ENCODE data around the gene SPATA33. TPM values are rescaled to one million over a fixed set of nuclear protein-coding genes. Genes with fewer than 3 reads are reported as not detected.
"Not testable (repeated sequence)": the region's sequence is repeated elsewhere in the genome, so short reads cannot be mapped to it uniquely, and the experiment has no call there.

The SPATA33 gene
- total RNA-seq, 2 donors from 2014 or later: 5.6 to 14.6 TPM

GRCh38 chr16:89691986-89692569 is 34.4 kb downstream of the SPATA33 start:
- TF ChIP-seq, protein P1, sequence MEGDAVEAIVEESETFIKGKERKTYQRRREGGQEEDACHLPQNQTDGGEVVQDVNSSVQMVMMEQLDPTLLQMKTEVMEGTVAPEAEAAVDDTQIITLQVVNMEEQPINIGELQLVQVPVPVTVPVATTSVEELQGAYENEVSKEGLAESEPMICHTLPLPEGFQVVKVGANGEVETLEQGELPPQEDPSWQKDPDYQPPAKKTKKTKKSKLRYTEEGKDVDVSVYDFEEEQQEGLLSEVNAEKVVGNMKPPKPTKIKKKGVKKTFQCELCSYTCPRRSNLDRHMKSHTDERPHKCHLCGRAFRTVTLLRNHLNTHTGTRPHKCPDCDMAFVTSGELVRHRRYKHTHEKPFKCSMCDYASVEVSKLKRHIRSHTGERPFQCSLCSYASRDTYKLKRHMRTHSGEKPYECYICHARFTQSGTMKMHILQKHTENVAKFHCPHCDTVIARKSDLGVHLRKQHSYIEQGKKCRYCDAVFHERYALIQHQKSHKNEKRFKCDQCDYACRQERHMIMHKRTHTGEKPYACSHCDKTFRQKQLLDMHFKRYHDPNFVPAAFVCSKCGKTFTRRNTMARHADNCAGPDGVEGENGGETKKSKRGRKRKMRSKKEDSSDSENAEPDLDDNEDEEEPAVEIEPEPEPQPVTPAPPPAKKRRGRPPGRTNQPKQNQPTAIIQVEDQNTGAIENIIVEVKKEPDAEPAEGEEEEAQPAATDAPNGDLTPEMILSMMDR (IDR thresholded peaks at IDR 0.05): no peak
- TF ChIP-seq POLR2AphosphoS5 (IDR thresholded peaks at IDR 0.05): no peak
- no peak for TF ChIP-seq POLR2A (IDR thresholded peaks at IDR 0.05)
- H3K27ac ChIP-seq: no peak overlapping the region
- H3K4me1 ChIP-seq (replicated peaks): no peaks in the 10 kb centered on the region
- H3K36me3 ChIP-seq: peaks cover 0 to 5% of the 10 kb centered on the region in 2 donors
- intact Hi-C loops (cut with DNase I): no loop called here
- no peak for DNase-seq (ENCODE audit: low spot score)
- no peaks in the 10 kb centered on the region for H3K9me3 ChIP-seq
- WGBS: 94% methylated on average over 6 of the region's 13 CpGs
- no peaks in the 10 kb centered on the region for H3K27me3 ChIP-seq (replicated peaks; ENCODE audit: insufficient read depth)
- no peak overlapping the region for H3K4me3 ChIP-seq

DNA sequence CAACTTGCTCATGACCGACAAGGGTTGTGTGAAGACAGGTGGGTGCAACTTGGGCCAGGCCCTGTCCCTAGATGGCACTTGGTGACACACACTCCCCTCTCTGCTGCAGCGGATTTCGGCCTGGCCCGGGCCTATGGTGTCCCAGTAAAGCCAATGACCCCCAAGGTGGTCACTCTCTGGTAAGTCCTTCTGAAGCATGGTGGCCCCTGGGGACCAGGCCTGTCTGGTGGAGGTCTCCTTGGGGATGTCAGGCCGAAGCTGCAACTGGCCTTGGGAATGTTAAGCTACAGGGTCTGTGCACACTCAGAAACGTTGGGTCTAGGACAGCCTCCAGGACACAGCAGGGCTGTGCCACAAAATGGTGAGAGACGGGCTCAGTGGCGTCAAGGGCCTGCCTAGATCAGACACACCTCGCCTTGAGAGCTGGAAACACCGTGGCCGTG is 35.7 kb downstream of the SPATA33 start:
- DNase-seq (ENCODE audit: low spot score): no peak
- intact Hi-C loops (cut with DNase I): no loop called here
- 92% methylated on average over 11 of the region's 11 CpGs for WGBS
- Histone ChIP-seq H3K27me3 (replicated peaks; ENCODE audit: insufficient read depth) (no peaks in the 10 kb centered on the region), H3K36me3 (peaks cover 0 to 5% of the 10 kb centered on the region in 2 donors), H3K4me1 (replicated peaks) (no peaks in the 10 kb centered on the region), H3K27ac (no peak overlapping the region), H3K9me3 (no peaks in the 10 kb centered on the region), H3K4me3 (no peak overlapping the region)
- TF ChIP-seq, protein P1 (IDR thresholded peaks at IDR 0.05): no peak
- no peak for TF ChIP-seq POLR2A (IDR thresholded peaks at IDR 0.05)
- no peak for TF ChIP-seq POLR2AphosphoS5 (IDR thresholded peaks at IDR 0.05)

GRCh38 chr16:89693931-89694783 is 36.5 kb downstream of the SPATA33 start:
- no peak overlapping the region for H3K27ac ChIP-seq
- H3K9me3 ChIP-seq: no peaks in the 10 kb centered on the region
- H3K27me3 ChIP-seq (replicated peaks; ENCODE audit: insufficient read depth): no peaks in the 10 kb centered on the region
- no peaks in the 10 kb centered on the region for H3K4me1 ChIP-seq (replicated peaks)
- no peak overlapping the region for H3K4me3 ChIP-seq
- peaks cover 0 to 5% of the 10 kb centered on the region in 2 donors for H3K36me3 ChIP-seq
- no peak for TF ChIP-seq POLR2AphosphoS5 (IDR thresholded peaks at IDR 0.05)
- TF ChIP-seq, protein P1 (IDR thresholded peaks at IDR 0.05): no peak
- TF ChIP-seq POLR2A (IDR thresholded peaks at IDR 0.05): no peak
- intact Hi-C loops (cut with DNase I): no loop called here
- DNase-seq (ENCODE audit: low spot score): no peak
- WGBS: 89% methylated on average over 30 of the region's 32 CpGs

GRCh38 chr16:89694784-89695085 is 37.1 kb downstream of the SPATA33 start:
- WGBS: 86% methylated on average over 23 of the region's 23 CpGs
- H3K4me1 ChIP-seq (replicated peaks); H3K9me3 ChIP-seq; H3K27ac ChIP-seq; intact Hi-C loops (cut with DNase I); DNase-seq (ENCODE audit: low spot score); H3K36me3 ChIP-seq; H3K27me3 ChIP-seq (replicated peaks; ENCODE audit: insufficient read depth); H3K4me3 ChIP-seq: not testable (repeated sequence)

DNA sequence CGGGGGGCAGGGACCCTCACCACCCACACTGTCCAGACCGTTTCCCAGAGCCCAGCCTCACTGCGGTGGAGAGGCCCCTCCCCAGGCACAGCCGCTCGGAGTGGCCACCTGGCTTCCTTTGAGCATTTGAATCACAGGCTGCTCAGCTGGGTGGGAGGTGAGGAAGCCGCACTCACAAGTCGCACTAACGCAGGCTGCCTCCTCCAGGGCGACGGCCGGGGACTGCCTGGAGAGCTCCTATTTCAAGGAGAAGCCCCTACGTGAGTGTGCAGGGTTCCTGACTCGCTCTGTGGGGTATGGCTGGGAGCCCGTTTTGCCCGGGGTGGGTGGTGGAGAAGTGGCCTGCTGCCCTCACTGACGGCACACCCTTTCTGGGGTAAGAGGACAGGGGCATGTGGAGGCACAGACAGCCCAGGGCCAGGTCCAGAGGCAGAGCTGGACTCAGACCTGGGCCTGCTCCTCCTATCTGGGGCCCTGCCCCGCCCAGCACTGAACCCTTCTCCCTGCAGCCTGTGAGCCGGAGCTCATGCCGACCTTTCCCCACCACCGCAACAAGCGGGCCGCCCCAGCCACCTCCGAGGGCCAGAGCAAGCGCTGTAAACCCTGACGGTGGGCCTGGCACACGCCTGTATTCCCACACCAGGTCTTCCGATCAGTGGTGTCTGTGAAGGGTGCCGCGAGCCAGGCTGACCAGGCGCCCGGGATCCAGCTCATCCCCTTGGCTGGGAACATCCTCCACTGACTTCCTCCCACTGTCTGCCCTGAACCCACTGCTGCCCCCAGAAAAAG is 37.6 kb downstream of the SPATA33 start:
- H3K4me1 ChIP-seq (replicated peaks): peaks cover 3% of the 10 kb centered on the region
- no peaks in the 10 kb centered on the region for H3K27me3 ChIP-seq (replicated peaks; ENCODE audit: insufficient read depth)
- peaks cover 0 to 5% of the 10 kb centered on the region in 2 donors for H3K36me3 ChIP-seq
- no peaks in the 10 kb centered on the region for H3K9me3 ChIP-seq
- no peak overlapping the region for H3K27ac ChIP-seq
- no peak for TF ChIP-seq POLR2A (IDR thresholded peaks at IDR 0.05)
- TF ChIP-seq POLR2AphosphoS5 (IDR thresholded peaks at IDR 0.05): no peak
- TF ChIP-seq, protein P1 (IDR thresholded peaks at IDR 0.05): no peak
- WGBS: 86% methylated on average over 31 of the region's 31 CpGs
- no peak for DNase-seq (ENCODE audit: low spot score)
- H3K4me3 ChIP-seq: no peak overlapping the region
- intact Hi-C loops (cut with DNase I): no loop called here
